VCaP (cell line): ENCODE data around the gene USP32.

Experiments
- H3K27ac ChIP-seq: fragments of 450-650 bp; 2 replicates; pipeline ENCODE4 v1.5.1; 2017
- TF ChIP-seq, protein P1 (sequence below): fragments of 450-650 bp; conservative IDR thresholded peaks from 2 replicates; pipeline ENCODE4 v1.5.1; 2017; ENCODE audit warnings: mild to moderate bottlenecking, moderate library complexity

USP32 gene

DNA sequence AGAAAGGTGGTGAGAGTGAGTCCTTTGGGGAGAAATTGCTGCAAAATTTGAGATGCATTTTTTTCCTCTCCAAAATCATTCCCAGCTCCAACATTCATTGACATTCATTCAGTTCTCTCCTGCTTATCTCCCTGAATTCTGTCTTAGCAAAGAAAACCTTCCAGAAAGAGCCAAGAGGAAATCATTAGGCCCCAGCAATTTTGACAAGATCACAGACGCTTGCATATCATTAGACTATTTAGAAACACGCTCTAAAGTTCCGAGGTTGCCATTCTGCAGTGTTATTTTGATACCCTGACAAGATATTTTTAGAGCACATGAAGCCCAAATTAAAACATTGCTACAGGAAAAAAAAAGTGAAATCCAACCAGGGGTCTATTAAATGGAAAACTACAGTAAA is 20.8 kb upstream of the USP32 start:
- H3K27ac ChIP-seq, result no peak overlapping the region
- TF ChIP-seq, protein P1, sequence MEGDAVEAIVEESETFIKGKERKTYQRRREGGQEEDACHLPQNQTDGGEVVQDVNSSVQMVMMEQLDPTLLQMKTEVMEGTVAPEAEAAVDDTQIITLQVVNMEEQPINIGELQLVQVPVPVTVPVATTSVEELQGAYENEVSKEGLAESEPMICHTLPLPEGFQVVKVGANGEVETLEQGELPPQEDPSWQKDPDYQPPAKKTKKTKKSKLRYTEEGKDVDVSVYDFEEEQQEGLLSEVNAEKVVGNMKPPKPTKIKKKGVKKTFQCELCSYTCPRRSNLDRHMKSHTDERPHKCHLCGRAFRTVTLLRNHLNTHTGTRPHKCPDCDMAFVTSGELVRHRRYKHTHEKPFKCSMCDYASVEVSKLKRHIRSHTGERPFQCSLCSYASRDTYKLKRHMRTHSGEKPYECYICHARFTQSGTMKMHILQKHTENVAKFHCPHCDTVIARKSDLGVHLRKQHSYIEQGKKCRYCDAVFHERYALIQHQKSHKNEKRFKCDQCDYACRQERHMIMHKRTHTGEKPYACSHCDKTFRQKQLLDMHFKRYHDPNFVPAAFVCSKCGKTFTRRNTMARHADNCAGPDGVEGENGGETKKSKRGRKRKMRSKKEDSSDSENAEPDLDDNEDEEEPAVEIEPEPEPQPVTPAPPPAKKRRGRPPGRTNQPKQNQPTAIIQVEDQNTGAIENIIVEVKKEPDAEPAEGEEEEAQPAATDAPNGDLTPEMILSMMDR, result no peak

DNA sequence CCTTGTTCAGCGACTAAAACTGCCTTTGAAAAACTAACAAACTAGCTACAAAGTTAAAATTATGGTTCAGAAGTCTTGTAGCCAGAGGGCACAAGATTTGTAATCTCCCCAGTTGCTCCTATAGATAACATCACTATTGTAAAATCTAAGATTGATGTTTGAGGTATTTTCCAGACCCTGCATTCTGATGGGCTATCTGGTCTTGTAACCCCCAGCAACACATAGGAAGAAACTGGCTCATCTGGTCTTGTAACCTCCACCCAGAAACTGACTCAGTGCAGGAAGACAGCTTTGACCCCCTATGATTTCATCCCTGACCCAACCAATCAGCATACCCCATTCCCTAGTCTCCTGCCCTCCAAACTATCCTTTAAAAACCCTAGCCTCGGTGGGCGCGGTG is 18.1 kb upstream of the USP32 start:
- TF ChIP-seq, protein P1, result no peak
- H3K27ac ChIP-seq, result no peak overlapping the region

DNA sequence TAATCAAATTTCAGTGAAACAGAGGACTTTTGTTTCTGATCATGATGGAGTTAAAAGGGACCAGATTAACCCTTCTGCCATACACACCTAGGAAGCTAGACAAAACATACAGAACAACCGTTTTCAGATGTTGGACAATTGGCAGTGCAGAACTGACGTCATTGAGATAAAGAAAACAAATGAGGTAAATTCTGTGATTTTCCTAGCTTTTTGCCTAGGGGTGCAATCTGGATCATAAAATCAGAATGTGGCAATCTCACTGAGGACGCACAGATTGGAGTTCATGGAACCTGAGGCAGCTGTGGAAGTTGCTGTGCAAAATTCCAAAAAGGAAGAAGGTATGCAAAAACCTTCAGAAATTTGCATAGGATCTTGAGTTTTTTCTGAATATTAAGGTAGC is 15.0 kb upstream of the USP32 start:
- H3K27ac ChIP-seq, result no peak overlapping the region
- TF ChIP-seq, protein P1, result no peak

DNA sequence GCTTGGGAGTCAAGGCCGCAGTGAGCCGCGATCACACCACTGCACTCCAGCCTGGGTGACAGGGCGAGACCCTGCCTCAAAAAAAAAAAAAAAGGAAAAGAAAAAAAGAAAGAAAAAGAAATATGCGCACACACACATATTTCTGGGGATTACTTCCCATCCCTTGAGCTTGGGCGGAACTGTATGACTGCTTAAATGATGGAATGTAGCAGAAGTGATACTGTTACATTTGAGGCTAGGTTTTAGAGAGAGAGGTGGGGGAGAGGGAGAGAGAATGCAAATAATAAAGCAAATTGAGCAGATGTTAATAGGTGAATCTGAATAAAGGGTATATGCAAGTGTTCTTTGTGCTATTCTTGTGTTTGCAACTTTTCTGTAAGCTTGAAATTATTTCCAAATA is 12.0 kb upstream of the USP32 start:
- TF ChIP-seq, protein P1, result no peak
- H3K27ac ChIP-seq, result no peak overlapping the region

DNA sequence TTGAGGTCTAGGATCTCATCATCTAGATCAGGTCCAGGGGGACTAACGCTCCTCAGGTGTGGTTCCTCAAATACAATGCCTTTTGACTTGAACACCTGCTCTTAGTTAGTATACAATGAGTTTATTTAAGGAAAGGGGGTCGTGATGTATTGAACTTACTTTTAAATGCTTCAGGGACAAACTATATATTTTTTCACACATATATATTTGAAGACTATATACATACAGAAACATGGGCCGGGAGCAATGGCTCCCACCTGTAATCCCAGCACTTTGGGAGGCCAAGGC is 11.5 kb upstream of the USP32 start:
- H3K27ac ChIP-seq, result no peak overlapping the region

DNA sequence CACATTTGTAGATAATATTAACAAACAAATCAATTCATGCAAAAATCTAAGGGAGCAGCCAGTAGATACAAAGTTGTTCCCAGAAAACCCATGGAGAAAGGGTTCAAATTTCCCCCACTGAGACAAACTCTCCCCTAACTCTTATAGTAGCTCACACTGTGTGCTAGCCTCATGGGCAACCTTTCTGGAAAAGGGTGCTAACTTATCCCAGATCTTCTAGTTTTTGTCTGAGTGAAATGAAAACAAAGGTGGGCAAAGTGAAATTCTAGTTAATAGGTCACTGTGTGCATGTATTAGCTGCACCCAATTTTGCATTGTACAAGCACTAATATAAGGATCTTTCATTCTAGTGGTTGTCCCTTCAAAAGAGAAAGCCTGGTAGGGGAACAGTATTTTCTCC is 9.9 kb upstream of the USP32 start:
- no peak overlapping the region for H3K27ac ChIP-seq
- TF ChIP-seq, protein P1, result no peak

More for the DNA sequence above, 11.5 kb upstream of the USP32 start:
- TF ChIP-seq, protein P1, result no peak

DNA sequence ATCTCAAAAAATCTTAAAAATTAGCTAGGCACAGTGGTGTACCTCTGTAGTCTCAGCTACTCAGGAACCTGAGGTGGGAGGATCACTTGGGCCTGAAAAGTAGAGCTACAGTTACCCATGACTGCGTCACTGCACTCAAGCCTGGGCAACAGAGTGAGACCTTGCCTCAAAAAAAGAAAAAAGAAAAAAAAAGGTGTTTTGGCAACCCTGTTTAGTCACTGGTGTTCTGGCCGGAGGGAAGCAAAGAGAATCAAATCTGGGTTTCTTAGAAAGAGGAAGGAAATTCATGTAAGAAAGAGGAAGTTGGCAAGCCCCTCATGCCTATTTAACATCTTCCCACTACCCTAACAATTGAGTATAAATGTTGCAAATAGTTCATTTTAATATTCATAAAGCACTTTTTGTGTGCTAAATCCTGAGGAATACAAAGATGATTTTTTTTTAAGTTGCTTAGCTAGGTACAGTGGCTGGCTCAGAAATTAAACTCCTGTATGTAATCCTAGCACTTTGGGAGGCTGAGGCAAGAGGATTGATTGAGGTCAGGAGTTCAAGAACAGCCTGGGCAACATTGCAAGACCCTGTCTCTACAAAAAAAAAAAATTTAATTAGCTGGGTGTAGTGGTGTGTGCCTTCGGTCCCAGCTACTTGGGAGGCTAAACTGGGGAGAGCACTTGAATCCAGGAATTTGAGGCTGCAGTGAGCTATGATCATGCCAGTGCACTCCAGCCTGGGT is 6.5 kb upstream of the USP32 start:
- H3K27ac ChIP-seq, result no peak overlapping the region
- TF ChIP-seq, protein P1, result no peak
